ENCODE data around the gene CHCHD3. TPM values are rescaled to one million over a fixed set of nuclear protein-coding genes. Genes with fewer than 3 reads are reported as not detected.

Gene CHCHD3
- total and polyA plus RNA-seq, 9 of the 15 experiments (the other 6 are each of a cell fraction or from before 2014, with no cell fraction given) = 66.2 to 279 (median 204) TPM

GRCh38 chr7:133026210-133026859 is 55.6 kb downstream of the CHCHD3 start (continued):
- TF ChIP-seq THAP12 (CRISPR knock-in tag; IDR thresholded peaks at IDR 0.05) (no peak), POLR2A (conservative IDR thresholded peaks at IDR 0.05) (no peak)

GRCh38 chr7:133025056-133025455 is 56.8 kb downstream of the CHCHD3 start:
- ChIA-PET POLR2A (interaction anchor here (0.7 kb wide), 1 partner anchor 371 kb away, joined by 3 read pairs; no protein-coding TSS in a partner anchor), CTCF (ENCODE audit: low intra/inter-chr PET ratio) (no interaction called here)
- Histone ChIP-seq H3K9ac (ENCODE audit: insufficient read depth in 1 of 2, low read depth in 2 of 2, low read length in 2 of 2) (no peak overlapping the region), H3K4me2 (ENCODE audit: insufficient read depth, low read length) (no peak overlapping the region), H4K20me1 (replicated peaks; ENCODE audit: control insufficient read depth, insufficient read depth, low read length) (no peaks in the 10 kb centered on the region), H3K79me2 (ENCODE audit: control insufficient read depth, insufficient read depth, low read length) (peaks cover 41% of the 10 kb centered on the region), H3K4me1 (replicated peaks in 1 of 2; ENCODE audit: control insufficient read depth in 2 of 2, insufficient read depth in 2 of 2, low read length in 2 of 2) (no peaks in the 10 kb centered on the region), H3K27me3 (ENCODE audit: control insufficient read depth in 2 of 2, insufficient read depth in 2 of 2, low read length in 2 of 2) (no peaks in the 10 kb centered on the region; a peak in 1 of 5 replicates), H3K36me3 (ENCODE audit: control insufficient read depth, insufficient read depth, low read length) (peaks cover 47% of the 10 kb centered on the region), H3K27ac (ENCODE audit: extremely low read depth, low read depth, low read length) (no peak overlapping the region), H2AFZ (ENCODE audit: low read depth, low read length) (no peak overlapping the region), H3K9me3 (replicated peaks; ENCODE audit: control insufficient read depth, insufficient read depth, low read depth, low read length) (no peaks in the 10 kb centered on the region), H3K4me3 (no peak overlapping the region), H3K9me1 (ENCODE audit: control insufficient read depth, insufficient read depth, low read length) (no peaks in the 10 kb centered on the region)
- ATAC-seq (no peak), FAIRE-seq (no peak), DNase-seq (ENCODE audit: extremely low read depth in 1 of 4, low spot score in 3 of 4) (no peak)
- in situ Hi-C loops (cut with MboI) (no loop called here), intact Hi-C loops (cut with micrococcal nuclease) (no loop called here)
- 83% methylated on average over 2 of the region's 2 CpGs for WGBS (ENCODE audit: insufficient coverage, low coverage, missing lambda C conversion rate)
- BruUV-seq (replicated peaks) = no TSS peak
- TF ChIP-seq SMAD4 (CRISPR knock-in tag; conservative IDR thresholded peaks at IDR 0.05) = no peak
- no peak for TF ChIP-seq JUNB (CRISPR knock-in tag; conservative IDR thresholded peaks at IDR 0.05)
- TF ChIP-seq ZHX1 (conservative IDR thresholded peaks at IDR 0.05; ENCODE audit: low read length) = no peak
- TF ChIP-seq CREB3L1 (IDR thresholded peaks at IDR 0.05; ENCODE audit: borderline replicate concordance, low read depth) = no peak
- TF ChIP-seq PCBP2 (IDR thresholded peaks at IDR 0.05; ENCODE audit: low read depth, low read length, poor library complexity, severe bottlenecking) = no peak
- TF ChIP-seq RBM34 (IDR thresholded peaks at IDR 0.05; ENCODE audit: borderline replicate concordance, insufficient read depth, low read length) = no peak
- TF ChIP-seq KAT8 (IDR thresholded peaks at IDR 0.05; ENCODE audit: low read depth) = no peak
- no peak for TF ChIP-seq BCL6 (CRISPR knock-in tag; IDR thresholded peaks at IDR 0.05)
- no peak for TF ChIP-seq ZNF717 (CRISPR knock-in tag; IDR thresholded peaks at IDR 0.05)
- no peak for TF ChIP-seq SNRNP70 (optimal IDR thresholded peaks at IDR 0.05; ENCODE audit: low read depth, low read length)
- TF ChIP-seq ZBTB12 (CRISPR knock-in tag; IDR thresholded peaks at IDR 0.05) = no peak
- no peak for TF ChIP-seq DIDO1 (tag; IDR thresholded peaks at IDR 0.05; ENCODE audit: low read depth)

Measured in K562 (cell line).